ENCODE results near the gene PARD3B. TPM values are rescaled to one million over a fixed set of nuclear protein-coding genes. Genes with fewer than 3 reads are reported as not detected.

Gene PARD3B
- total RNA-seq, 1 experiment from 2014 or later, result 7.6 TPM

DNA sequence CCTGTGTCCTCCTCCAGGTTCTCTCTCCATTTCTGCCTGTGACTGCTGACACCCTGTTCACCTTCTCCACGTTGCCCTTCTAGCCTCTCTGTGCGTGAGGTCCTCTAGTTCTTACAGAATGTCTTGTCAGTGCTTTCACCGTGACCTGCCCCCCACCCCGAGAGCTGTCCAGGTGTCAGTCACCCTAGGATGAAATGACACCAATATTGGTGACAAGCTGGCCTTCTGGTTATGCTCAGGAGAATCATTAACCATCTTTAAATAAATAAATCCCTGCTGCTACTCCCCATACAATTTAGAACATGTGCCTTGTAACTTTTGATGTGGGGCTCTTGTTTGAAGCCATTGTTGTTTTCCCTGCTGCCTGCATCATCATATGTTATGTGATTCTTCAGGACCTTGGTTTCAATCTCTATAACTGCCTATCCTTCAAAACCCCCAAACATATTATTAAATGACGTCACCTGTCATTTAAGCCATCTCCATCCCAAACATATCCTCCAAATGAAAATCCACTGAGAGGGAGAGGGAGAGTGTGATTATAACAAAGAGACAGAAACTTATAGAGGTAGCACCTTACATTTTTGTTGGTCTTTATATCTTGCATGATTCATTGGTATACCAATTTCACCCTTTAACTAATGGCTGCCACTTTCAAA is 496.3 kb downstream of the PARD3B start:
- CTCF ChIA-PET, result no interaction called here
- POLR2A ChIA-PET (ENCODE audit: unreplicated experiment), result no interaction called here
- Histone ChIP-seq H2AFZ (no peak overlapping the region), H3K79me2 (ENCODE audit: low read depth) (no peaks in the 10 kb centered on the region), H3K4me3 (no peak overlapping the region), H3F3A (ENCODE audit: insufficient read depth, low read depth) (no peaks in the 10 kb centered on the region), H3K27me3 (ENCODE audit: insufficient read depth, low read depth) (no peaks in the 10 kb centered on the region), H3K4me2 (no peak overlapping the region), H3K9me3 (ENCODE audit: insufficient read depth, low read depth) (no peaks in the 10 kb centered on the region), H3K4me1 (replicated peaks; ENCODE audit: insufficient read depth) (no peaks in the 10 kb centered on the region), H4K20me1 (ENCODE audit: insufficient read depth) (no peaks in the 10 kb centered on the region), H3K36me3 (ENCODE audit: low read depth) (no peaks in the 10 kb centered on the region), H3K27ac (no peak overlapping the region), H3K9me2 (ENCODE audit: insufficient read depth) (no peaks in the 10 kb centered on the region)
- DNase-seq, result no peak
- intact Hi-C loops (cut with micrococcal nuclease; ENCODE audit: unreplicated experiment), result no loop called here
- no TSS peak for BruUV-seq (replicated peaks)
- no peak for TF ChIP-seq EZH2 (IDR thresholded peaks at IDR 0.05; ENCODE audit: low read depth)
- TF ChIP-seq, protein P1, sequence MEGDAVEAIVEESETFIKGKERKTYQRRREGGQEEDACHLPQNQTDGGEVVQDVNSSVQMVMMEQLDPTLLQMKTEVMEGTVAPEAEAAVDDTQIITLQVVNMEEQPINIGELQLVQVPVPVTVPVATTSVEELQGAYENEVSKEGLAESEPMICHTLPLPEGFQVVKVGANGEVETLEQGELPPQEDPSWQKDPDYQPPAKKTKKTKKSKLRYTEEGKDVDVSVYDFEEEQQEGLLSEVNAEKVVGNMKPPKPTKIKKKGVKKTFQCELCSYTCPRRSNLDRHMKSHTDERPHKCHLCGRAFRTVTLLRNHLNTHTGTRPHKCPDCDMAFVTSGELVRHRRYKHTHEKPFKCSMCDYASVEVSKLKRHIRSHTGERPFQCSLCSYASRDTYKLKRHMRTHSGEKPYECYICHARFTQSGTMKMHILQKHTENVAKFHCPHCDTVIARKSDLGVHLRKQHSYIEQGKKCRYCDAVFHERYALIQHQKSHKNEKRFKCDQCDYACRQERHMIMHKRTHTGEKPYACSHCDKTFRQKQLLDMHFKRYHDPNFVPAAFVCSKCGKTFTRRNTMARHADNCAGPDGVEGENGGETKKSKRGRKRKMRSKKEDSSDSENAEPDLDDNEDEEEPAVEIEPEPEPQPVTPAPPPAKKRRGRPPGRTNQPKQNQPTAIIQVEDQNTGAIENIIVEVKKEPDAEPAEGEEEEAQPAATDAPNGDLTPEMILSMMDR (conservative IDR thresholded peaks at IDR 0.05), result no peak

- Histone ChIP-seq H2AFZ (no peak overlapping the region), H3K27ac (no peak overlapping the region), H3K4me3 (no peak overlapping the region), H3K9me2 (ENCODE audit: insufficient read depth) (no peaks in the 10 kb centered on the region), H3K36me3 (ENCODE audit: low read depth) (no peaks in the 10 kb centered on the region), H3F3A (ENCODE audit: insufficient read depth, low read depth) (no peaks in the 10 kb centered on the region), H3K79me2 (ENCODE audit: low read depth) (no peaks in the 10 kb centered on the region), H3K9me3 (ENCODE audit: insufficient read depth, low read depth) (no peaks in the 10 kb centered on the region), H3K4me2 (no peak overlapping the region), H3K4me1 (replicated peaks; ENCODE audit: insufficient read depth) (no peaks in the 10 kb centered on the region), H4K20me1 (ENCODE audit: insufficient read depth) (no peaks in the 10 kb centered on the region), H3K27me3 (ENCODE audit: insufficient read depth, low read depth) (no peaks in the 10 kb centered on the region)
- ChIA-PET POLR2A (ENCODE audit: unreplicated experiment) (no interaction called here), CTCF (no interaction called here)
- no peak for DNase-seq
- BruUV-seq (replicated peaks), result no TSS peak
- no peak for TF ChIP-seq EZH2 (IDR thresholded peaks at IDR 0.05; ENCODE audit: low read depth)
- TF ChIP-seq, protein P1 (conservative IDR thresholded peaks at IDR 0.05), result no peak
- intact Hi-C loops (cut with micrococcal nuclease; ENCODE audit: unreplicated experiment), result no loop called here
Observed at GRCh38 chr2:205043285-205043684, 498.0 kb downstream of the PARD3B start.

DNA sequence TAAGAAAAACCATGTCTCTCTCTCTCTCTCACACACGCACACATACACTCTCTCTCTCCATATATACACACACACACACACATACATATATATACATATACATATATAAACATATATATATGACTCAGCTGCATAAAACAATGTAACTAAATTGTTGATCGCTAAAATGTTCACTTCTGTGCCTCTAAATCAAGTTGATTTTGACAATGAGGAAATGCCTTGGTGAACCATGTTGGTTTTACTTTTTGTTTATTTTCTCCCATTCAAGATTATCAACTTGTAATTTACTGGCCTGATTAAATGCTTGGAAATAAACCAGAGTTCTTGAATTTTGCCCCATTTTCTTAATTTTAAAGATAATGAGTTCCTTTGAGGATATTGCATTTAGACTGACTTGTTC is 500.4 kb downstream of the PARD3B start:
- no peak overlapping the region for H2AFZ ChIP-seq
- H3K79me2 ChIP-seq (ENCODE audit: low read depth), result no peaks in the 10 kb centered on the region
- no peak overlapping the region for H3K27ac ChIP-seq
- no peak for DNase-seq
- H3K4me2 ChIP-seq, result no peak overlapping the region
- no peak for TF ChIP-seq EZH2 (IDR thresholded peaks at IDR 0.05; ENCODE audit: low read depth)
- TF ChIP-seq, protein P1 (conservative IDR thresholded peaks at IDR 0.05), result no peak
- no peaks in the 10 kb centered on the region for H3K36me3 ChIP-seq (ENCODE audit: low read depth)
- no peaks in the 10 kb centered on the region for H3K27me3 ChIP-seq (ENCODE audit: insufficient read depth, low read depth)
- intact Hi-C loops (cut with micrococcal nuclease; ENCODE audit: unreplicated experiment), result no loop called here
- no TSS peak for BruUV-seq (replicated peaks)
- H4K20me1 ChIP-seq (ENCODE audit: insufficient read depth), result no peaks in the 10 kb centered on the region
- ChIA-PET POLR2A (ENCODE audit: unreplicated experiment) (no interaction called here), CTCF (no interaction called here)
- no peaks in the 10 kb centered on the region for H3K9me3 ChIP-seq (ENCODE audit: insufficient read depth, low read depth)
- H3F3A ChIP-seq (ENCODE audit: insufficient read depth, low read depth), result no peaks in the 10 kb centered on the region
- no peak overlapping the region for H3K4me3 ChIP-seq
- no peaks in the 10 kb centered on the region for H3K9me2 ChIP-seq (ENCODE audit: insufficient read depth)
- H3K4me1 ChIP-seq (replicated peaks; ENCODE audit: insufficient read depth), result no peaks in the 10 kb centered on the region

Measured in PC-9 (cell line).